Fibroblast of mammary gland (primary cell): ENCODE results near the gene CT47C1.

Experiments
- DNase-seq: peaks from one replicate; pipeline ENCODE4 v3.0.0-alpha.2; 2010; ENCODE audit warnings: low read depth
- H3K4me3 ChIP-seq: 2 replicates; pipeline ENCODE4 v1.5.1; 2011; ENCODE audit warnings: low read depth, mild to moderate bottlenecking, low read length, moderate library complexity; ENCODE audit not compliant: control insufficient read depth
- CTCF ChIP-seq: conservative IDR thresholded peaks from 2 replicates; pipeline ENCODE4 v1.5.1; 2011; ENCODE audit warnings: low read depth, low read length, inconsistent platforms; ENCODE audit not compliant: control insufficient read depth, insufficient read depth

Gene CT47C1

GRCh38 chrX:119118780-119119395, 46.1 kb downstream of the CT47C1 start:
- DNase-seq = peak; percentile 60
- H3K4me3 ChIP-seq = no peak overlapping the region
- peak; percentile 85 for TF ChIP-seq CTCF

- DNase-seq = peak; percentile 52
- no peak for TF ChIP-seq CTCF
- no peak overlapping the region for H3K4me3 ChIP-seq
Measured at GRCh38 chrX:119121341-119121740, 48.5 kb downstream of the CT47C1 start.
